Liver (tissue), 9 donors: ENCODE results near the gene ZNF446. TPM values are rescaled to one million over a fixed set of nuclear protein-coding genes. Genes with fewer than 3 reads are reported as not detected.

Experiments
- DNase-seq: peaks from one replicate; pipeline ENCODE4 v3.0.0-alpha.2; 2017; ENCODE audit warnings: low spot score
- H3K27ac ChIP-seq, 2 donors: one replicate each; pipeline ENCODE4 v1.7.0; 2013; ENCODE audit warnings: inconsistent platforms in 2 of 2, low read length in 2 of 2, control low read depth in 1 of 2, low read depth in 1 of 2, mild to moderate bottlenecking in 1 of 2
- H3K27me3 ChIP-seq, 4 donors: one replicate each; pipeline versions ENCODE4 v1.6.1 to v1.7.0; 2013; ENCODE audit warnings: low read length in 3 of 4, inconsistent platforms in 1 of 4, mild to moderate bottlenecking in 1 of 4, moderate library complexity in 1 of 4; ENCODE audit not compliant: control insufficient read depth in 4 of 4, insufficient read depth in 4 of 4
- H3K36me3 ChIP-seq, 4 donors: one replicate each; pipeline versions ENCODE4 v1.6.1 to v1.7.0; 2013; ENCODE audit warnings: low read length in 3 of 4, mild to moderate bottlenecking in 3 of 4, low read depth in 1 of 4, moderate library complexity in 1 of 4; ENCODE audit not compliant: control insufficient read depth in 4 of 4, insufficient read depth in 3 of 4
- H3K4me1 ChIP-seq, 4 donors: one replicate each; pipeline versions ENCODE4 v1.6.1 to v1.7.0; 2013; ENCODE audit warnings: low read length in 3 of 4, mild to moderate bottlenecking in 3 of 4, moderate library complexity in 1 of 4; ENCODE audit not compliant: control insufficient read depth in 4 of 4, insufficient read depth in 4 of 4
- H3K4me3 ChIP-seq, 3 donors: one replicate each; pipeline versions ENCODE4 v1.6.1 to v1.7.0; 2013; ENCODE audit warnings: low read length in 3 of 3, control low read depth in 1 of 3, low read depth in 1 of 3, mild to moderate bottlenecking in 1 of 3
- H3K9ac ChIP-seq, 2 donors: one replicate each; pipeline ENCODE4 v1.7.0; 2013; ENCODE audit warnings: low read length in 2 of 2, mild to moderate bottlenecking in 2 of 2, moderate library complexity in 2 of 2, control low read depth in 1 of 2, low read depth in 1 of 2
- H3K9me3 ChIP-seq, 4 donors: one replicate each; pipeline versions ENCODE4 v1.6.1 to v1.7.0; 2013; ENCODE audit warnings: low read length in 3 of 4; ENCODE audit not compliant: control insufficient read depth in 4 of 4
- CTCF ChIP-seq: fragments of 150-350 bp; IDR thresholded peaks from 2 replicates; pipeline ENCODE4 v1.5.1; 2017; ENCODE audit warnings: improper control_type of control experiment, low read depth, low read length; ENCODE audit not compliant: missing input control
- EGR1 ChIP-seq, 2 donors: IDR thresholded peaks; 2 replicates each; pipeline ENCODE4 v1.6.1; 2016 to 2018; ENCODE audit warnings: antibody characterized with exemption in 2 of 2, low read depth in 2 of 2
- FOXA1 ChIP-seq: IDR thresholded peaks from 2 replicates; pipeline ENCODE4 v1.6.1; 2016; ENCODE audit warnings: antibody characterized with exemption
- FOXA2 ChIP-seq: IDR thresholded peaks from 2 replicates; pipeline ENCODE4 v1.6.1; 2016; ENCODE audit warnings: antibody characterized with exemption
- GABPA ChIP-seq, 2 donors: IDR thresholded peaks in 1 of 2; conservative IDR thresholded peaks in 1 of 2; 2 replicates each; pipeline ENCODE4 v1.6.1; 2016; ENCODE audit warnings: antibody characterized with exemption in 2 of 2, mild to moderate bottlenecking in 1 of 2, moderate library complexity in 1 of 2
- HNF4A ChIP-seq, 2 donors: conservative IDR thresholded peaks; 2 replicates each; pipeline ENCODE4 v1.6.1; 2016; ENCODE audit warnings: antibody characterized with exemption in 2 of 2, mild to moderate bottlenecking in 2 of 2
- HNF4G ChIP-seq: IDR thresholded peaks from 2 replicates; pipeline ENCODE4 v1.6.1; 2016; ENCODE audit warnings: antibody characterized with exemption
- JUND ChIP-seq, 2 donors: IDR thresholded peaks; 2 replicates each; pipeline ENCODE4 v1.6.1; 2016; ENCODE audit warnings: antibody characterized with exemption in 2 of 2
- MAX ChIP-seq: IDR thresholded peaks from 2 replicates; pipeline ENCODE4 v1.6.1; 2016; ENCODE audit warnings: antibody characterized with exemption
- NR2F2 ChIP-seq: IDR thresholded peaks from 2 replicates; pipeline ENCODE4 v1.6.1; 2016; ENCODE audit warnings: antibody characterized with exemption
- RAD21 ChIP-seq, 2 donors: IDR thresholded peaks; 2 replicates each; pipeline ENCODE4 v1.6.1; 2016; ENCODE audit warnings: antibody characterized with exemption in 2 of 2, mild to moderate bottlenecking in 2 of 2
- REST ChIP-seq: IDR thresholded peaks from 2 replicates; pipeline ENCODE4 v1.6.1; 2016; ENCODE audit warnings: antibody characterized with exemption, mild to moderate bottlenecking
- RXRA ChIP-seq, 2 donors: IDR thresholded peaks; 2 replicates each; pipeline ENCODE4 v1.6.1; 2017 to 2018; ENCODE audit warnings: antibody characterized with exemption in 2 of 2, mild to moderate bottlenecking in 1 of 2
- SP1 ChIP-seq: IDR thresholded peaks from 2 replicates; pipeline ENCODE4 v1.6.1; 2018; ENCODE audit warnings: antibody characterized with exemption, mild to moderate bottlenecking
- TAF1 ChIP-seq: conservative IDR thresholded peaks from 2 replicates; pipeline ENCODE4 v1.6.1; 2016; ENCODE audit warnings: antibody characterized with exemption, mild to moderate bottlenecking
- YY1 ChIP-seq: IDR thresholded peaks from 2 replicates; pipeline ENCODE4 v1.6.1; 2016; ENCODE audit warnings: antibody characterized with exemption, mild to moderate bottlenecking
- ZBTB33 ChIP-seq: IDR thresholded peaks from 2 replicates; pipeline ENCODE4 v1.6.1; 2016; ENCODE audit warnings: antibody characterized with exemption
- WGBS: extraction: QIAGEN DNeasy Blood & Tissue Kit; methylation state at CpG from one replicate; pipeline ENCODE4 v1.1.7; 2013; 5-methylcytosine and 5-hydroxymethylcytosine counted together
- polyA plus RNA-seq, 2 donors: library from polyadenylated mRNA; stranded (reverse) in 1 of 2; unstranded in 1 of 2; fragments of 200-250 nt in 1 of 2; fragments of >200 nt in 1 of 2; fragmentation: Nextera tagmentation in 1 of 2; extraction: Ambion mirVana in 1 of 2; gene quantifications; one replicate each; pipeline versions ENCODE4 v1.2.1 to v1.2.3, GENCODE V29; 2013 to 2015
- total RNA-seq, 2 donors: library from RNA; depleted of rRNA; stranded (reverse); fragments of >200 nt; gene quantifications; one replicate each; pipeline ENCODE4 v1.2.3, GENCODE V29; 2014
- TF ChIP-seq, protein P1 (sequence below): IDR thresholded peaks from 2 replicates; pipeline ENCODE4 v1.6.1; 2016; ENCODE audit warnings: antibody characterized with exemption
- donor health status: healthy.
- donor health status: healthy.
- donor health status: healthy.
- donor health status: healthy.
- donor health status: healthy.

Gene ZNF446
- total and polyA plus RNA-seq, 4 donors, result 2.8 to 4.8 (median 3.9) TPM

DNA sequence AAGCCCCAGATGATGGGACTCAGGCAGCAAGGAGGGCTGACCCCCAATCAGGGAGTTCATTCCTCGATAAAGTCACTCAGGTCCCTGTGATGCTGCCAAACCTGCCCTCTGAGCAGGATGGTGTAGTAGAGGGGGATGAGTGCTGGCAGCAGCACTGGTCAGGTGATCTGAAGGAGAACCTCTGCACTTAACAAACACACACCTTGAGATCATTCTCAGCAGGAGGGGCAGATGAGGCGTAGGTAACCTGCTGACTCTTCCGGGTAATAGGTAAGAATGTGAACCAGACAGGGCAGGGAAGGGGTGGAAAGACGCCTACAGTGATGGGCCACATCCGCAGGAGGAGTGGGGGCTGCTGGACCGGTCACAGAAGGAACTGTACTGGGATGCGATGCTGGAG is 3.2 kb downstream of the ZNF446 start (continued):
- no peak for TF ChIP-seq RAD21 (IDR thresholded peaks at IDR 0.05)
- TF ChIP-seq MAX, result no peak
- no peak for TF ChIP-seq NR2F2

- peaks cover 5 to 18% (median 13%) of the 10 kb centered on the region in 4 donors for H3K4me1 ChIP-seq
These were observed 3.8 kb downstream of the ZNF446 start for GRCh38 chr19:58479736-58480480.

More at GRCh38 chr19:58479736-58480480, 3.8 kb downstream of the ZNF446 start:
- Histone ChIP-seq H3K9ac (no peak overlapping the region), H3K36me3 (peaks cover 0 to 15% (median 5%) of the 10 kb centered on the region in 4 donors), H3K4me3 (no peak overlapping the region), H3K9me3 (no peaks in the 10 kb centered on the region), H3K27me3 (no peaks in the 10 kb centered on the region), H3K27ac (no peak overlapping the region)
- 94% methylated on average over 28 of the region's 28 CpGs for WGBS
- DNase-seq, result no peak
- TF ChIP-seq RXRA (IDR thresholded peaks at IDR 0.05) (no peak), CTCF (no peak), EGR1 (IDR thresholded peaks at IDR 0.05; ENCODE audit: low read depth in 2 of 2) (no peak), FOXA2 (no peak), HNF4G (no peak), SP1 (no peak), HNF4A (conservative IDR thresholded peaks at IDR 0.05) (no peak), REST (no peak), RAD21 (IDR thresholded peaks at IDR 0.05) (no peak), ZBTB33 (no peak), FOXA1 (no peak), TAF1 (no peak), JUND (IDR thresholded peaks at IDR 0.05) (no peak), GABPA (IDR thresholded peaks at IDR 0.05 in 1 of 2, conservative IDR thresholded peaks at IDR 0.05 in 1 of 2) (no peak), NR2F2 (no peak), YY1 (no peak), MAX (no peak)
- TF ChIP-seq, protein P1, sequence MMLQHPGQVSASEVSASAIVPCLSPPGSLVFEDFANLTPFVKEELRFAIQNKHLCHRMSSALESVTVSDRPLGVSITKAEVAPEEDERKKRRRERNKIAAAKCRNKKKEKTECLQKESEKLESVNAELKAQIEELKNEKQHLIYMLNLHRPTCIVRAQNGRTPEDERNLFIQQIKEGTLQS, result no peak
